HepG2 (cell line): ENCODE measurements around the gene CTIF. TPM values are rescaled to one million over a fixed set of nuclear protein-coding genes. Genes with fewer than 3 reads are reported as not detected.

Source experiments
- HDAC6 ChIP-seq: fragments of 200-600 bp; sonication (generic); IDR thresholded peaks from 2 replicates; pipeline ENCODE4 v1.7.0; 2017; ENCODE audit warnings: mild to moderate bottlenecking, antibody characterized with exemption, low read length, low read depth
- TARDBP ChIP-seq: sonication (generic); formaldehyde crosslinking; IDR thresholded peaks from 2 replicates; pipeline ENCODE4 v1.8.0; 2022; ENCODE audit warnings: mild to moderate bottlenecking, missing genetic modification reagents
- ZBTB3 ChIP-seq: sonication (generic); formaldehyde crosslinking; IDR thresholded peaks from 2 replicates; pipeline ENCODE4 v1.4.0; 2020; ENCODE audit warnings: low read depth, mild to moderate bottlenecking, moderate library complexity, missing genetic modification reagents, borderline replicate concordance
- ZNF30 ChIP-seq: sonication (generic); formaldehyde crosslinking; IDR thresholded peaks from 2 replicates; pipeline ENCODE4 v1.5.0; 2020; ENCODE audit warnings: mild to moderate bottlenecking, missing genetic modification reagents
- polyA plus RNA-seq, 8 experiments: library from polyadenylated mRNA; depleted of rRNA in 3 of 8; stranded (reverse) in 7 of 8; unstranded in 1 of 8; fragments of >200 nt; fragmentation: Illumina TruSeq in 4 of 8; extraction: Trizol in 4 of 8; gene quantifications; 2 replicates each; pipeline versions ENCODE4 v1.2.1 to v1.2.3, GENCODE V29; 2011 to 2016; ENCODE audit warnings: low read depth in 4 of 8, missing spikeins in 1 of 8, mixed read lengths in 1 of 8; ENCODE audit not compliant: insufficient read depth in 1 of 8
- total RNA-seq, 5 experiments: library from RNA; depleted of rRNA; stranded (reverse); fragments of >200 nt; fragmentation: Illumina TruSeq; extraction: Trizol; gene quantifications; 2 replicates each; pipeline ENCODE4 v1.2.3, GENCODE V29; 2016; ENCODE audit warnings: low read depth in 1 of 5
- TF ChIP-seq, protein P1 (sequence below), 2 experiments: sonication (generic) in 1 of 2; formaldehyde crosslinking in 1 of 2; IDR thresholded peaks; 2 replicates each; pipeline versions ENCODE4 v1.4.0 to v1.6.1; 2016 to 2020; ENCODE audit warnings: borderline replicate concordance in 1 of 2, low read depth in 1 of 2, mild to moderate bottlenecking in 1 of 2, missing genetic modification reagents in 1 of 2
- TF ChIP-seq, protein P2 (sequence below): sonication (generic); formaldehyde crosslinking; IDR thresholded peaks from 2 replicates; pipeline ENCODE4 v1.4.0; 2020; ENCODE audit warnings: missing genetic modification reagents
- TF ChIP-seq, protein P3 (sequence below): sonication (generic); formaldehyde crosslinking; IDR thresholded peaks from 2 replicates; pipeline ENCODE4 v1.4.0; 2020; ENCODE audit warnings: mild to moderate bottlenecking, missing genetic modification reagents

The CTIF gene
- total and polyA plus RNA-seq, 2 of the 13 experiments (the other 11 are each of a cell fraction or from before 2014, with no cell fraction given): 18.2 to 28.0 TPM

DNA sequence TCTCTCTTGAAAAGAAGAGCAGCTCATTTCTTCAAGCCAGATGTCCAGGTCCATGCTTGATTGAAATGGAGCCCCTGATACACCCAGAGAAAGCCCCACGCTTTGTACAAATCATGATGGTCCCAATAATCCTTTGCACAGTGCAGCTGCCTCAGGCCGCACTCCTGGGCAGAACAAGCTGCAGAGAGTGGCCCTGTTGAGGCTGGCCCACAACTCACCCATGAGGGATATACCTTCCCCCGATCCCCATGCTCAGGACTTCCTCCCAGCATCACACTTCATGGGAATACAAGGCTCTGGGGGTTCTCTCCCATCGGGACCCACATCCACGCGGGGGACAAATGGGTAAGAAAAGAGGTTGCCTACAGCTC, 181.8 kb downstream of the CTIF start (continued):
- TF ChIP-seq, protein P1, sequence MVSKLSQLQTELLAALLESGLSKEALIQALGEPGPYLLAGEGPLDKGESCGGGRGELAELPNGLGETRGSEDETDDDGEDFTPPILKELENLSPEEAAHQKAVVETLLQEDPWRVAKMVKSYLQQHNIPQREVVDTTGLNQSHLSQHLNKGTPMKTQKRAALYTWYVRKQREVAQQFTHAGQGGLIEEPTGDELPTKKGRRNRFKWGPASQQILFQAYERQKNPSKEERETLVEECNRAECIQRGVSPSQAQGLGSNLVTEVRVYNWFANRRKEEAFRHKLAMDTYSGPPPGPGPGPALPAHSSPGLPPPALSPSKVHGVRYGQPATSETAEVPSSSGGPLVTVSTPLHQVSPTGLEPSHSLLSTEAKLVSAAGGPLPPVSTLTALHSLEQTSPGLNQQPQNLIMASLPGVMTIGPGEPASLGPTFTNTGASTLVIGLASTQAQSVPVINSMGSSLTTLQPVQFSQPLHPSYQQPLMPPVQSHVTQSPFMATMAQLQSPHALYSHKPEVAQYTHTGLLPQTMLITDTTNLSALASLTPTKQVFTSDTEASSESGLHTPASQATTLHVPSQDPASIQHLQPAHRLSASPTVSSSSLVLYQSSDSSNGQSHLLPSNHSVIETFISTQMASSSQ (IDR thresholded peaks at IDR 0.05; ENCODE audit: low read depth): no peak
- TF ChIP-seq, protein P1 (CRISPR knock-in tag; IDR thresholded peaks at IDR 0.05; ENCODE audit: borderline replicate concordance): no peak
- TF ChIP-seq, protein P2, sequence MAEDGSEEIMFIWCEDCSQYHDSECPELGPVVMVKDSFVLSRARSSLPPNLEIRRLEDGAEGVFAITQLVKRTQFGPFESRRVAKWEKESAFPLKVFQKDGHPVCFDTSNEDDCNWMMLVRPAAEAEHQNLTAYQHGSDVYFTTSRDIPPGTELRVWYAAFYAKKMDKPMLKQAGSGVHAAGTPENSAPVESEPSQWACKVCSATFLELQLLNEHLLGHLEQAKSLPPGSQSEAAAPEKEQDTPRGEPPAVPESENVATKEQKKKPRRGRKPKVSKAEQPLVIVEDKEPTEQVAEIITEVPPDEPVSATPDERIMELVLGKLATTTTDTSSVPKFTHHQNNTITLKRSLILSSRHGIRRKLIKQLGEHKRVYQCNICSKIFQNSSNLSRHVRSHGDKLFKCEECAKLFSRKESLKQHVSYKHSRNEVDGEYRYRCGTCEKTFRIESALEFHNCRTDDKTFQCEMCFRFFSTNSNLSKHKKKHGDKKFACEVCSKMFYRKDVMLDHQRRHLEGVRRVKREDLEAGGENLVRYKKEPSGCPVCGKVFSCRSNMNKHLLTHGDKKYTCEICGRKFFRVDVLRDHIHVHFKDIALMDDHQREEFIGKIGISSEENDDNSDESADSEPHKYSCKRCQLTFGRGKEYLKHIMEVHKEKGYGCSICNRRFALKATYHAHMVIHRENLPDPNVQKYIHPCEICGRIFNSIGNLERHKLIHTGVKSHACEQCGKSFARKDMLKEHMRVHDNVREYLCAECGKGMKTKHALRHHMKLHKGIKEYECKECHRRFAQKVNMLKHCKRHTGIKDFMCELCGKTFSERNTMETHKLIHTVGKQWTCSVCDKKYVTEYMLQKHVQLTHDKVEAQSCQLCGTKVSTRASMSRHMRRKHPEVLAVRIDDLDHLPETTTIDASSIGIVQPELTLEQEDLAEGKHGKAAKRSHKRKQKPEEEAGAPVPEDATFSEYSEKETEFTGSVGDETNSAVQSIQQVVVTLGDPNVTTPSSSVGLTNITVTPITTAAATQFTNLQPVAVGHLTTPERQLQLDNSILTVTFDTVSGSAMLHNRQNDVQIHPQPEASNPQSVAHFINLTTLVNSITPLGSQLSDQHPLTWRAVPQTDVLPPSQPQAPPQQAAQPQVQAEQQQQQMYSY (CRISPR knock-in tag): no peak
- TF ChIP-seq ZNF30 (CRISPR knock-in tag): no peak
- TF ChIP-seq, protein P3, sequence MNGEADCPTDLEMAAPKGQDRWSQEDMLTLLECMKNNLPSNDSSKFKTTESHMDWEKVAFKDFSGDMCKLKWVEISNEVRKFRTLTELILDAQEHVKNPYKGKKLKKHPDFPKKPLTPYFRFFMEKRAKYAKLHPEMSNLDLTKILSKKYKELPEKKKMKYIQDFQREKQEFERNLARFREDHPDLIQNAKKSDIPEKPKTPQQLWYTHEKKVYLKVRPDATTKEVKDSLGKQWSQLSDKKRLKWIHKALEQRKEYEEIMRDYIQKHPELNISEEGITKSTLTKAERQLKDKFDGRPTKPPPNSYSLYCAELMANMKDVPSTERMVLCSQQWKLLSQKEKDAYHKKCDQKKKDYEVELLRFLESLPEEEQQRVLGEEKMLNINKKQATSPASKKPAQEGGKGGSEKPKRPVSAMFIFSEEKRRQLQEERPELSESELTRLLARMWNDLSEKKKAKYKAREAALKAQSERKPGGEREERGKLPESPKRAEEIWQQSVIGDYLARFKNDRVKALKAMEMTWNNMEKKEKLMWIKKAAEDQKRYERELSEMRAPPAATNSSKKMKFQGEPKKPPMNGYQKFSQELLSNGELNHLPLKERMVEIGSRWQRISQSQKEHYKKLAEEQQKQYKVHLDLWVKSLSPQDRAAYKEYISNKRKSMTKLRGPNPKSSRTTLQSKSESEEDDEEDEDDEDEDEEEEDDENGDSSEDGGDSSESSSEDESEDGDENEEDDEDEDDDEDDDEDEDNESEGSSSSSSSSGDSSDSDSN (CRISPR knock-in tag): no peak
- TF ChIP-seq HDAC6: no peak
- TF ChIP-seq TARDBP (CRISPR knock-in tag): no peak
- no peak for TF ChIP-seq ZBTB3 (CRISPR knock-in tag)
- TF ChIP-seq, all 625 proteins: peak for 0
